HL-60 (cell line): ENCODE measurements around the gene PTPRB.

Experiments
- DNase-seq, 2 experiments: peaks; one replicate each; pipeline ENCODE4 v3.0.0-alpha.2; 2010 to 2020; ENCODE audit warnings: low read depth in 1 of 2, low spot score in 1 of 2
- H3K27ac ChIP-seq: fragments of 250-450 bp; sonication (Bioruptor Pico); replicated peaks from 2 replicates; pipeline ENCODE4 v1.5.1; 2020; ENCODE audit warnings: mild to moderate bottlenecking, moderate library complexity
- H3K27me3 ChIP-seq: fragments of 250-450 bp; sonication (Bioruptor Pico); 2 replicates; pipeline ENCODE4 v1.5.1; 2021; ENCODE audit warnings: mild to moderate bottlenecking, moderate library complexity; ENCODE audit not compliant: insufficient read depth, poor library complexity, severe bottlenecking
- H3K4me3 ChIP-seq: replicated peaks from 2 replicates; pipeline ENCODE4 v1.5.1; 2011; ENCODE audit warnings: mild to moderate bottlenecking, control low read depth, low read length; ENCODE audit not compliant: insufficient read depth
- CTCF ChIP-seq: IDR thresholded peaks from one replicate; pipeline ENCODE4 v1.5.1; 2011; ENCODE audit warnings: low read length, control low read depth, inconsistent platforms; ENCODE audit not compliant: insufficient read depth
- GABPA ChIP-seq: IDR thresholded peaks from 2 replicates; pipeline ENCODE4 v1.6.1; 2012; ENCODE audit warnings: low read depth
- POLR2AphosphoS5 ChIP-seq: IDR thresholded peaks from 2 replicates; pipeline ENCODE4 v1.6.1; 2012; ENCODE audit warnings: low read depth
- SPI1 ChIP-seq: IDR thresholded peaks from 2 replicates; pipeline ENCODE4 v1.6.1; 2012; ENCODE audit warnings: low read depth, mild to moderate bottlenecking, borderline replicate concordance
- TF ChIP-seq, protein P1 (sequence below): IDR thresholded peaks from 2 replicates; pipeline ENCODE4 v1.6.1; 2012; ENCODE audit warnings: low read depth; ENCODE audit not compliant: insufficient replicate concordance

PTPRB gene

DNA sequence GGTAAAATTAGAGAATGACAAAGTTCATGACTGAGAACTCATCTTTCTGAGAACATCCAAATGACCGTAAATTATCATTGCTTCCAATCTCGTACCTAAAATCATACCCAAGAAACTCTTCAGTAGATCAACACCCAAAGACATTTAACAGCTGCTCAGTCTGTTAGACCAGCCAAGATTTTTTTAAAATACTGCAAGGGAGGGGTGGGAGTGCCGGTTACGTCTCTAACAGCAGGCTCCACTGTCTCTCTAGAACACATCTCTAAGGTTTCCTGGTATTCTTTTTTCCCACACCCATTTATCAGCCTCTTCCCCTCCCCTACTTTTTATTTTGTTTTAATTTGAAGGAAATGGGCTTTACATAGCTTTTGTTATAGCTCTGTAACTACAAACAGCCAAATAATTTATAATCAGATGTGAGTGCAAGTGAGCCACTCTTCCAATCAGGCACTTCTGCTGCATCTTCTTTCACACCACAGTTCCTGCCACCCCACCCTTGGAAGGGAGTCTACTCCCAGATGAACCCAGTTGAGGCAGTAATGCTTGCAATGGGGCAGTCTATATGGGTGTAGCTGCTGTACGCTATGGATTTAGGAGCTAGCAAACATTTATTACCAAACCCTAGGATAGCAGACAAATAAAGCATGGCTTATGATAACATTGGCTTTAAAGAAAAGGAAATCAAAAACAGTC, 21.9 kb downstream of the PTPRB start:
- TF ChIP-seq POLR2AphosphoS5 (no peak), SPI1 (no peak), GABPA (no peak), CTCF (no peak)
- TF ChIP-seq, protein P1, sequence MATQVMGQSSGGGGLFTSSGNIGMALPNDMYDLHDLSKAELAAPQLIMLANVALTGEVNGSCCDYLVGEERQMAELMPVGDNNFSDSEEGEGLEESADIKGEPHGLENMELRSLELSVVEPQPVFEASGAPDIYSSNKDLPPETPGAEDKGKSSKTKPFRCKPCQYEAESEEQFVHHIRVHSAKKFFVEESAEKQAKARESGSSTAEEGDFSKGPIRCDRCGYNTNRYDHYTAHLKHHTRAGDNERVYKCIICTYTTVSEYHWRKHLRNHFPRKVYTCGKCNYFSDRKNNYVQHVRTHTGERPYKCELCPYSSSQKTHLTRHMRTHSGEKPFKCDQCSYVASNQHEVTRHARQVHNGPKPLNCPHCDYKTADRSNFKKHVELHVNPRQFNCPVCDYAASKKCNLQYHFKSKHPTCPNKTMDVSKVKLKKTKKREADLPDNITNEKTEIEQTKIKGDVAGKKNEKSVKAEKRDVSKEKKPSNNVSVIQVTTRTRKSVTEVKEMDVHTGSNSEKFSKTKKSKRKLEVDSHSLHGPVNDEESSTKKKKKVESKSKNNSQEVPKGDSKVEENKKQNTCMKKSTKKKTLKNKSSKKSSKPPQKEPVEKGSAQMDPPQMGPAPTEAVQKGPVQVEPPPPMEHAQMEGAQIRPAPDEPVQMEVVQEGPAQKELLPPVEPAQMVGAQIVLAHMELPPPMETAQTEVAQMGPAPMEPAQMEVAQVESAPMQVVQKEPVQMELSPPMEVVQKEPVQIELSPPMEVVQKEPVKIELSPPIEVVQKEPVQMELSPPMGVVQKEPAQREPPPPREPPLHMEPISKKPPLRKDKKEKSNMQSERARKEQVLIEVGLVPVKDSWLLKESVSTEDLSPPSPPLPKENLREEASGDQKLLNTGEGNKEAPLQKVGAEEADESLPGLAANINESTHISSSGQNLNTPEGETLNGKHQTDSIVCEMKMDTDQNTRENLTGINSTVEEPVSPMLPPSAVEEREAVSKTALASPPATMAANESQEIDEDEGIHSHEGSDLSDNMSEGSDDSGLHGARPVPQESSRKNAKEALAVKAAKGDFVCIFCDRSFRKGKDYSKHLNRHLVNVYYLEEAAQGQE: no peak
- Histone ChIP-seq H3K27me3 (peaks cover 15% of the 10 kb centered on the region), H3K27ac (no peak overlapping the region), H3K4me3 (no peak overlapping the region)
- DNase-seq: no peak

DNA sequence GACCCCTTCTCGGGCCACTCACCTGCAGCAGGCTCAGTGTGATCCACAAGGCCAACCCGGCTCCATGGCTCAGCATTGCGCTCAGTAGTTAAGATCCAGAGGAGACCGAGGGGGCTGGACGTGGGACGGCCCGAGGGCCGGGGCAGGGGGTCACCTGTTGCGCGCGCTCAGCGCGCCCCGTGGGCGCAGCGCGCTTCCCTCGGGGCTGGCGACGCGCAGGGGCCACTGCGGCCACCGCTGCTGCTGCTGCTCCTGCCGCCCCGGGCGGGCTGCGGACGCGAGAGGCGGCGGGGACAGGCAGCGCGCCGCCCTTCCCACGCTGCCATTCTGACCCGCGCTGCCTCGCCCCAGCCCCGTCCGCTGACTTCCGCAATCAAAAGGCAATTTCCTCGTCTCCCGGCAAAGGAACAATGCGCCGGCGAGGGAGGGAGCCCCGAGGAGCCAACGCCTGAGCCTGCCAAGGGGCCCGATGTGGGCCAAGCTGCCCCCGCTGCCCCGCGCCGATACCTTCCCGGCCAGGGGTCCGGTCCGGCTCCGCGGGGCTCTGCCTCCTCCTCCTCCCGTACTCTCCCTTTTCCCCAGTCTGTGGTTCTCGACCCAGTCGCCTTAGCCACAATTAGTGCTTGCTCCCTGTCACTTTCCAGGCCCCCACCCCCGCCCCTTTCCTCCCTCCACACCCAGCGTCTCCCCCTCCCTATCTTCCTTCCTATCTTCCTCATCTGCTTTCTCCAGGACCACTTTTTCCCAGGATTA, 27.3 kb downstream of the PTPRB start:
- peaks cover 27% of the 10 kb centered on the region for H3K27me3 ChIP-seq
- H3K4me3 ChIP-seq: peak overlapping the region; percentile 32
- DNase-seq: peak in 1 of 2 experiments; percentile 48
- no peak overlapping the region for H3K27ac ChIP-seq
- TF ChIP-seq POLR2AphosphoS5 (no peak), GABPA (no peak), SPI1 (peak; percentile 66; the same call in 1 of the 2 replicates), CTCF (no peak)
- TF ChIP-seq, protein P1: no peak

DNA sequence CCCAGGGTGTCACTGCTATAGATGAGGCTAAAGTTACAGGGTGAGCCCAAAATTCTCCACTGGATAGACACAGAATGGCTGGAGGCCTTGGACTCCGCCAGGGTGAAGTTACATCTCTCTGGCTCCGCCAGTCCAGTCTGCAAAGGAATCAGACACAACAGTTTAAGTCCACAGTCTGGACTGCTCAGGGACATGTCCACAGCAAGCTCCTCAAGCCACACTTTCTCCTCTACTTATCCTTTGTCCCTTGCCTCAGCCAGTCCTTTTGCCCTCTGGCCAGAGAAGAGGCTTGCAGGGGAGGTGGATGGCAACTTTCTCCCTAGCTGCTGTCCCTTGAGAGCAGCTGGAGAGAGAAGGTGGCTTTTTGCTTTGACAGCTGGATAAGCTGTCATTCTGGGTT, 28.0 kb downstream of the PTPRB start:
- no peak for DNase-seq
- TF ChIP-seq CTCF: no peak
- TF ChIP-seq, protein P1: no peak
- no peak for TF ChIP-seq GABPA
- no peak for TF ChIP-seq POLR2AphosphoS5
- TF ChIP-seq SPI1: no peak
- peaks cover 27% of the 10 kb centered on the region for H3K27me3 ChIP-seq
- H3K27ac ChIP-seq: no peak overlapping the region
- no peak overlapping the region for H3K4me3 ChIP-seq
